WTC11 (cell line): ENCODE data around the gene IRS1. TPM values are rescaled to one million over a fixed set of nuclear protein-coding genes. Genes with fewer than 3 reads are reported as not detected.

ENCODE experiments used
- ATAC-seq: fragments of 200-7000 bp; cut with Tn5 transposase; 2 replicates; pipeline ENCODE4 v1.10.0; 2021; ENCODE audit warnings: mild to moderate bottlenecking, moderate library complexity
- CTCF ChIA-PET: fragments of 300-600 bp; sonication (Branson Sonifier 250); formaldehyde crosslinking; loops from one replicate; lab custom pipeline; 2021; ENCODE audit warnings: antibody characterized with exemption; lab: Charles Lee
- POLR2A ChIA-PET: fragments of 350-600 bp; sonication (Branson Sonifier 250); formaldehyde crosslinking; loops from one replicate; lab custom pipeline; 2021; ENCODE audit warnings: antibody characterized with exemption; lab: Charles Lee
- DNase-seq: peaks from one replicate; pipeline ENCODE4 v3.0.0; 2021; ENCODE audit warnings: low spot score
- H3K27ac Mint-ChIP-seq: 2 replicates; pipeline ENCODE4 v1.8.0; 2021; ENCODE audit warnings: mixed read lengths
- H3K27me3 Mint-ChIP-seq: 2 replicates; pipeline ENCODE4 v1.8.0; 2021; ENCODE audit warnings: low read depth, mild to moderate bottlenecking, moderate library complexity, mixed read lengths
- H3K36me3 Mint-ChIP-seq: 2 replicates; pipeline ENCODE4 v1.8.0; 2021; ENCODE audit warnings: mixed read lengths
- H3K4me1 Mint-ChIP-seq: 2 replicates; pipeline ENCODE4 v1.8.0; 2022; ENCODE audit warnings: mixed read lengths
- H3K4me3 Mint-ChIP-seq: 2 replicates; pipeline ENCODE4 v1.8.0; 2021; ENCODE audit warnings: mild to moderate bottlenecking, moderate library complexity, mixed read lengths
- H3K9me3 Mint-ChIP-seq: 2 replicates; pipeline ENCODE4 v1.8.0; 2021; ENCODE audit warnings: mixed read lengths
- AFF4 ChIP-seq: sonication (generic); formaldehyde crosslinking; IDR thresholded peaks from 2 replicates; pipeline ENCODE4 v1.8.1; 2023; ENCODE audit warnings: mild to moderate bottlenecking, missing genetic modification reagents, borderline replicate concordance
- FOXJ3 ChIP-seq: sonication (generic); formaldehyde crosslinking; IDR thresholded peaks from 2 replicates; pipeline ENCODE4 v1.9.0; 2021; ENCODE audit warnings: missing genetic modification reagents, mild to moderate bottlenecking, borderline replicate concordance
- IRF2 ChIP-seq: sonication (generic); formaldehyde crosslinking; IDR thresholded peaks from 2 replicates; pipeline ENCODE4 v1.8.0; 2022; ENCODE audit warnings: low read depth, missing genetic modification reagents, borderline replicate concordance
- MXD4 ChIP-seq: fragments of 250-450 bp; sonication (Bioruptor Pico); IDR thresholded peaks from 2 replicates; pipeline ENCODE4 v1.8.0; 2021; ENCODE audit warnings: mild to moderate bottlenecking, moderate library complexity, borderline replicate concordance
- NFATC4 ChIP-seq: fragments of 250-450 bp; sonication (Bioruptor Pico); IDR thresholded peaks from 2 replicates; pipeline ENCODE4 v1.9.0; 2021; ENCODE audit warnings: mild to moderate bottlenecking
- SMAD3 ChIP-seq: sonication (generic); formaldehyde crosslinking; IDR thresholded peaks from 2 replicates; pipeline ENCODE4 v1.8.0; 2022; ENCODE audit warnings: missing genetic modification reagents, mild to moderate bottlenecking, borderline replicate concordance
- SP1 ChIP-seq: sonication (generic); formaldehyde crosslinking; conservative IDR thresholded peaks from 2 replicates; pipeline ENCODE4 v1.8.1; 2022; ENCODE audit warnings: missing genetic modification reagents
- TEAD1 ChIP-seq: sonication (generic); formaldehyde crosslinking; IDR thresholded peaks from 2 replicates; pipeline ENCODE4 v1.8.0; 2022; ENCODE audit warnings: mild to moderate bottlenecking, missing genetic modification reagents
- ZBTB43 ChIP-seq: sonication (generic); formaldehyde crosslinking; IDR thresholded peaks from 2 replicates; pipeline ENCODE4 v1.8.1; 2023; ENCODE audit warnings: mild to moderate bottlenecking, missing genetic modification reagents
- ZNF219 ChIP-seq: sonication (generic); formaldehyde crosslinking; IDR thresholded peaks from 2 replicates; pipeline ENCODE4 v1.8.0; 2023; ENCODE audit warnings: missing genetic modification reagents, mild to moderate bottlenecking, borderline replicate concordance
- ZNF425 ChIP-seq: fragments of 250-450 bp; sonication (Bioruptor Pico); conservative IDR thresholded peaks from 2 replicates; pipeline ENCODE4 v1.9.0; 2021; ENCODE audit warnings: mild to moderate bottlenecking
- total RNA-seq: library from RNA; stranded (reverse); gene quantifications from 3 replicates; pipeline ENCODE4 v1.2.3, GENCODE V29; 2021
- TF ChIP-seq, protein P1 (sequence below): sonication (generic); formaldehyde crosslinking; IDR thresholded peaks from 2 replicates; pipeline ENCODE4 v1.8.1; 2023; ENCODE audit warnings: mild to moderate bottlenecking, missing genetic modification reagents
- TF ChIP-seq, protein P2 (sequence below): sonication (generic); formaldehyde crosslinking; IDR thresholded peaks from 2 replicates; pipeline ENCODE4 v1.8.0; 2023; ENCODE audit warnings: mild to moderate bottlenecking, missing genetic modification reagents
- TF ChIP-seq, protein P3 (sequence below): sonication (generic); formaldehyde crosslinking; IDR thresholded peaks from 2 replicates; pipeline ENCODE4 v1.8.1; 2023; ENCODE audit warnings: mild to moderate bottlenecking, missing genetic modification reagents, moderate library complexity
- TF ChIP-seq, protein P4 (sequence below): sonication (generic); formaldehyde crosslinking; IDR thresholded peaks from 2 replicates; pipeline ENCODE4 v1.8.1; 2023; ENCODE audit warnings: mild to moderate bottlenecking, moderate library complexity, missing genetic modification reagents
- TF ChIP-seq, protein P5 (sequence below): sonication (generic); formaldehyde crosslinking; IDR thresholded peaks from 2 replicates; pipeline ENCODE4 v1.8.1; 2023; ENCODE audit warnings: mild to moderate bottlenecking, missing genetic modification reagents, moderate library complexity

IRS1 gene
- total RNA-seq, 1 experiment from 2014 or later: 22.9 TPM

DNA sequence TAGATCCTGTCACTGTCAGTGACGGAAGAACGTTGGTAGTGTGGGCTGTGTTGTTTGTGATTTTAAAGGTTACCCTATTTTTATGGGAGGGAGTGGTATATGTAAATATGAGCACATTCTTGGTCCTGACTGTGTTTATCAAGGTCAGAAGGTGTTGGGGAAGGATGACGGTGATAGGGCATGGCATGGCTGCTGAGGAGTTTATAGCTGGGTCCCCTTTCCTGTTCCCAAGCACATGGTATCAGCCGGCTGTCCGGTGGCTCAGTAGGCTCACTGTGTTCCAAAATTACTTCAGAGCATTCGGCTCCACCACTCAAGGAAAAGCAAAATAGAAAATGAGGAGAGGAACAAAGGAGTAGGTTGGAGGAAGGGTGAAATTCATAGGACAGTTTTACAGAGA is 28.6 kb downstream of the IRS1 start:
- DNase-seq (no peak), ATAC-seq (no peak)
- TF ChIP-seq, protein P1, sequence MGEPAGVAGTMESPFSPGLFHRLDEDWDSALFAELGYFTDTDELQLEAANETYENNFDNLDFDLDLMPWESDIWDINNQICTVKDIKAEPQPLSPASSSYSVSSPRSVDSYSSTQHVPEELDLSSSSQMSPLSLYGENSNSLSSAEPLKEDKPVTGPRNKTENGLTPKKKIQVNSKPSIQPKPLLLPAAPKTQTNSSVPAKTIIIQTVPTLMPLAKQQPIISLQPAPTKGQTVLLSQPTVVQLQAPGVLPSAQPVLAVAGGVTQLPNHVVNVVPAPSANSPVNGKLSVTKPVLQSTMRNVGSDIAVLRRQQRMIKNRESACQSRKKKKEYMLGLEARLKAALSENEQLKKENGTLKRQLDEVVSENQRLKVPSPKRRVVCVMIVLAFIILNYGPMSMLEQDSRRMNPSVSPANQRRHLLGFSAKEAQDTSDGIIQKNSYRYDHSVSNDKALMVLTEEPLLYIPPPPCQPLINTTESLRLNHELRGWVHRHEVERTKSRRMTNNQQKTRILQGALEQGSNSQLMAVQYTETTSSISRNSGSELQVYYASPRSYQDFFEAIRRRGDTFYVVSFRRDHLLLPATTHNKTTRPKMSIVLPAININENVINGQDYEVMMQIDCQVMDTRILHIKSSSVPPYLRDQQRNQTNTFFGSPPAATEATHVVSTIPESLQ (CRISPR knock-in tag): no peak
- no peak for TF ChIP-seq TEAD1 (CRISPR knock-in tag)
- no peak for TF ChIP-seq IRF2 (CRISPR knock-in tag)
- TF ChIP-seq NFATC4 (CRISPR knock-in tag): no peak
- no peak for TF ChIP-seq MXD4
- no peak for TF ChIP-seq ZBTB43
- TF ChIP-seq ZNF219 (CRISPR knock-in tag): no peak
- TF ChIP-seq, protein P2, sequence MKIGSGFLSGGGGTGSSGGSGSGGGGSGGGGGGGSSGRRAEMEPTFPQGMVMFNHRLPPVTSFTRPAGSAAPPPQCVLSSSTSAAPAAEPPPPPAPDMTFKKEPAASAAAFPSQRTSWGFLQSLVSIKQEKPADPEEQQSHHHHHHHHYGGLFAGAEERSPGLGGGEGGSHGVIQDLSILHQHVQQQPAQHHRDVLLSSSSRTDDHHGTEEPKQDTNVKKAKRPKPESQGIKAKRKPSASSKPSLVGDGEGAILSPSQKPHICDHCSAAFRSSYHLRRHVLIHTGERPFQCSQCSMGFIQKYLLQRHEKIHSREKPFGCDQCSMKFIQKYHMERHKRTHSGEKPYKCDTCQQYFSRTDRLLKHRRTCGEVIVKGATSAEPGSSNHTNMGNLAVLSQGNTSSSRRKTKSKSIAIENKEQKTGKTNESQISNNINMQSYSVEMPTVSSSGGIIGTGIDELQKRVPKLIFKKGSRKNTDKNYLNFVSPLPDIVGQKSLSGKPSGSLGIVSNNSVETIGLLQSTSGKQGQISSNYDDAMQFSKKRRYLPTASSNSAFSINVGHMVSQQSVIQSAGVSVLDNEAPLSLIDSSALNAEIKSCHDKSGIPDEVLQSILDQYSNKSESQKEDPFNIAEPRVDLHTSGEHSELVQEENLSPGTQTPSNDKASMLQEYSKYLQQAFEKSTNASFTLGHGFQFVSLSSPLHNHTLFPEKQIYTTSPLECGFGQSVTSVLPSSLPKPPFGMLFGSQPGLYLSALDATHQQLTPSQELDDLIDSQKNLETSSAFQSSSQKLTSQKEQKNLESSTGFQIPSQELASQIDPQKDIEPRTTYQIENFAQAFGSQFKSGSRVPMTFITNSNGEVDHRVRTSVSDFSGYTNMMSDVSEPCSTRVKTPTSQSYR: no peak
- TF ChIP-seq, protein P3, sequence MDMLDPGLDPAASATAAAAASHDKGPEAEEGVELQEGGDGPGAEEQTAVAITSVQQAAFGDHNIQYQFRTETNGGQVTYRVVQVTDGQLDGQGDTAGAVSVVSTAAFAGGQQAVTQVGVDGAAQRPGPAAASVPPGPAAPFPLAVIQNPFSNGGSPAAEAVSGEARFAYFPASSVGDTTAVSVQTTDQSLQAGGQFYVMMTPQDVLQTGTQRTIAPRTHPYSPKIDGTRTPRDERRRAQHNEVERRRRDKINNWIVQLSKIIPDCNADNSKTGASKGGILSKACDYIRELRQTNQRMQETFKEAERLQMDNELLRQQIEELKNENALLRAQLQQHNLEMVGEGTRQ (CRISPR knock-in tag): no peak
- TF ChIP-seq, protein P4, sequence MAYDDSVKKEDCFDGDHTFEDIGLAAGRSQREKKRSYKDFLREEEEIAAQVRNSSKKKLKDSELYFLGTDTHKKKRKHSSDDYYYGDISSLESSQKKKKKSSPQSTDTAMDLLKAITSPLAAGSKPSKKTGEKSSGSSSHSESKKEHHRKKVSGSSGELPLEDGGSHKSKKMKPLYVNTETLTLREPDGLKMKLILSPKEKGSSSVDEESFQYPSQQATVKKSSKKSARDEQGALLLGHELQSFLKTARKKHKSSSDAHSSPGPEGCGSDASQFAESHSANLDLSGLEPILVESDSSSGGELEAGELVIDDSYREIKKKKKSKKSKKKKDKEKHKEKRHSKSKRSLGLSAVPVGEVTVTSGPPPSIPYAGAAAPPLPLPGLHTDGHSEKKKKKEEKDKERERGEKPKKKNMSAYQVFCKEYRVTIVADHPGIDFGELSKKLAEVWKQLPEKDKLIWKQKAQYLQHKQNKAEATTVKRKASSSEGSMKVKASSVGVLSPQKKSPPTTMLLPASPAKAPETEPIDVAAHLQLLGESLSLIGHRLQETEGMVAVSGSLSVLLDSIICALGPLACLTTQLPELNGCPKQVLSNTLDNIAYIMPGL (CRISPR knock-in tag): no peak
- no peak for TF ChIP-seq ZNF425
- TF ChIP-seq AFF4: no peak
- TF ChIP-seq SMAD3 (CRISPR knock-in tag): no peak
- no peak for TF ChIP-seq FOXJ3 (CRISPR knock-in tag)
- TF ChIP-seq, protein P5, sequence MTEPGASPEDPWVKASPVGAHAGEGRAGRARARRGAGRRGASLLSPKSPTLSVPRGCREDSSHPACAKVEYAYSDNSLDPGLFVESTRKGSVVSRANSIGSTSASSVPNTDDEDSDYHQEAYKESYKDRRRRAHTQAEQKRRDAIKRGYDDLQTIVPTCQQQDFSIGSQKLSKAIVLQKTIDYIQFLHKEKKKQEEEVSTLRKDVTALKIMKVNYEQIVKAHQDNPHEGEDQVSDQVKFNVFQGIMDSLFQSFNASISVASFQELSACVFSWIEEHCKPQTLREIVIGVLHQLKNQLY (CRISPR knock-in tag): no peak
- no peak for TF ChIP-seq SP1 (CRISPR knock-in tag)
- TF ChIP-seq, all 79 proteins: peak for 0
- Mint-ChIP-seq H3K4me3 (no peak overlapping the region), H3K9me3 (peaks cover 19% of the 10 kb centered on the region), H3K36me3 (peaks cover 38% of the 10 kb centered on the region), H3K4me1 (peaks cover 14% of the 10 kb centered on the region), H3K27ac (peak overlapping the region; percentile 48; the same call in 1 of the 2 replicates), H3K27me3 (no peaks in the 10 kb centered on the region)
- ChIA-PET POLR2A (no interaction called here), CTCF (no interaction called here)
